ENCODE measurements around the gene CEACAM16.

DNA sequence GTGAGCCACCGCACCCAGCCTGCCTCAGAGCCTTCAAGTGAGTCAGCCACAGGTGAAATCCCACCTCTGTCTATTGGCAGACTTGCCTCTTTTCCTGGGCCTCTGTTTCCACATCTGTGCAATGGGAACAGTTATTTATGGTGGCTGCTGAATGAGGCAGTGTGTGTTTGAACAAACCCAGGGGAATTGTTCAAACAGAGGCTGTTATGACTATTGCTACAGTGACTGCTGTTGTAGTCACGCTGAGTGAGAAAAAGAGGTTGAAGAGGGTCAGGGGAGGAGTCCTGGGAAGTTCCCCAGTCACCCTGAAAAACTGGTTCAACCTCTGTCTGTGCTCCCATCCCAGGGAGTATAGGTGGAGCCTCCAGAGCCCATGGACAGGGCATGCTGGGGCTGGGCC is 27.6 kb upstream of the CEACAM16 start, which contains the start of gene CEACAM19:
- TF ChIP-seq, protein P1, sequence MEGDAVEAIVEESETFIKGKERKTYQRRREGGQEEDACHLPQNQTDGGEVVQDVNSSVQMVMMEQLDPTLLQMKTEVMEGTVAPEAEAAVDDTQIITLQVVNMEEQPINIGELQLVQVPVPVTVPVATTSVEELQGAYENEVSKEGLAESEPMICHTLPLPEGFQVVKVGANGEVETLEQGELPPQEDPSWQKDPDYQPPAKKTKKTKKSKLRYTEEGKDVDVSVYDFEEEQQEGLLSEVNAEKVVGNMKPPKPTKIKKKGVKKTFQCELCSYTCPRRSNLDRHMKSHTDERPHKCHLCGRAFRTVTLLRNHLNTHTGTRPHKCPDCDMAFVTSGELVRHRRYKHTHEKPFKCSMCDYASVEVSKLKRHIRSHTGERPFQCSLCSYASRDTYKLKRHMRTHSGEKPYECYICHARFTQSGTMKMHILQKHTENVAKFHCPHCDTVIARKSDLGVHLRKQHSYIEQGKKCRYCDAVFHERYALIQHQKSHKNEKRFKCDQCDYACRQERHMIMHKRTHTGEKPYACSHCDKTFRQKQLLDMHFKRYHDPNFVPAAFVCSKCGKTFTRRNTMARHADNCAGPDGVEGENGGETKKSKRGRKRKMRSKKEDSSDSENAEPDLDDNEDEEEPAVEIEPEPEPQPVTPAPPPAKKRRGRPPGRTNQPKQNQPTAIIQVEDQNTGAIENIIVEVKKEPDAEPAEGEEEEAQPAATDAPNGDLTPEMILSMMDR (IDR thresholded peaks at IDR 0.05): no peak
- TF ChIP-seq POLR2A (IDR thresholded peaks at IDR 0.05): no peak
